Smooth muscle cell (in vitro differentiated cells): ENCODE measurements around the gene SFXN2. TPM values are rescaled to one million over a fixed set of nuclear protein-coding genes. Genes with fewer than 3 reads are reported as not detected.
A peak's percentile ranks its signal among the peaks of the same experiment; 100 is the strongest.

Experiments
- DNase-seq: peaks from one replicate; lab custom pipeline; 2025; ENCODE audit not compliant: unreplicated experiment; lab: John Stamatoyannopoulos, UW
- H2AFZ ChIP-seq: fragments of 200-600 bp; sonication (generic); 2 replicates; pipeline ENCODE4 v1.6.0; 2016; ENCODE audit warnings: antibody characterized with exemption, low read depth, mild to moderate bottlenecking
- H3F3A ChIP-seq: fragments of 200-600 bp; sonication (generic); 2 replicates; pipeline ENCODE4 v1.6.0; 2017; ENCODE audit warnings: antibody characterized with exemption, low read depth
- H3K27ac ChIP-seq: fragments of 200-600 bp; sonication (generic); 2 replicates; pipeline ENCODE4 v1.5.1; 2016; ENCODE audit warnings: low read depth, mild to moderate bottlenecking
- H3K27me3 ChIP-seq: fragments of 200-600 bp; sonication (generic); 2 replicates; pipeline ENCODE4 v1.6.1; 2016; ENCODE audit warnings: low read depth, mild to moderate bottlenecking
- H3K36me3 ChIP-seq: fragments of 200-600 bp; sonication (generic); 2 replicates; pipeline ENCODE4 v1.5.1; 2016; ENCODE audit warnings: low read depth
- H3K4me1 ChIP-seq: fragments of 200-600 bp; sonication (generic); 2 replicates; pipeline ENCODE4 v1.5.1; 2016; ENCODE audit warnings: low read depth
- H3K4me2 ChIP-seq: fragments of 200-600 bp; sonication (generic); 2 replicates; pipeline ENCODE4 v1.6.0; 2016; ENCODE audit warnings: mild to moderate bottlenecking
- H3K4me3 ChIP-seq: fragments of 200-600 bp; sonication (generic); 2 replicates; pipeline ENCODE4 v1.5.1; 2016; ENCODE audit warnings: mild to moderate bottlenecking
- H3K79me2 ChIP-seq: fragments of 200-600 bp; sonication (generic); 2 replicates; pipeline ENCODE4 v1.6.0; 2016; ENCODE audit warnings: low read depth, mild to moderate bottlenecking
- H3K9ac ChIP-seq: fragments of 200-600 bp; sonication (generic); 2 replicates; pipeline ENCODE4 v1.6.0; 2016; ENCODE audit warnings: low read depth
- H3K9me3 ChIP-seq: fragments of 200-600 bp; sonication (generic); replicated peaks from 2 replicates; pipeline ENCODE4 v1.5.1; 2016; ENCODE audit warnings: low read depth
- H4K20me1 ChIP-seq: fragments of 200-600 bp; sonication (generic); 2 replicates; pipeline ENCODE4 v1.6.0; 2016; ENCODE audit warnings: low read depth
- CTCF ChIP-seq: fragments of 200-600 bp; sonication (generic); IDR thresholded peaks from 2 replicates; pipeline ENCODE4 v1.5.1; 2017; ENCODE audit warnings: borderline replicate concordance, mild to moderate bottlenecking, antibody characterized with exemption; ENCODE audit not compliant: insufficient read depth, poor library complexity, severe bottlenecking
- WGBS: methylation state at CpG from one replicate; pipeline ENCODE4 v1.1.7; 2016; ENCODE audit warnings: low lambda C conversion rate; 5-methylcytosine and 5-hydroxymethylcytosine counted together
- polyA plus RNA-seq: library from polyadenylated mRNA; unstranded; fragments of >200 nt; fragmentation: Nextera tagmentation; extraction: Ambion mirVana; gene quantifications from 2 replicates; pipeline ENCODE4 v1.2.1, GENCODE V29; 2016
- total RNA-seq: library from RNA; depleted of rRNA; stranded (reverse); fragments of >200 nt; gene quantifications from 2 replicates; pipeline ENCODE4 v1.2.3, GENCODE V29; 2014

Gene SFXN2
- total and polyA plus RNA-seq, 2 experiments from 2014 or later = 2.0 to 2.9 TPM

GRCh38 chr10:102668326-102669107, 45.9 kb upstream of the SFXN2 start:
- Histone ChIP-seq H4K20me1 (no peaks in the 10 kb centered on the region), H3K4me2 (peak overlapping the region; percentile 76), H3K36me3 (no peaks in the 10 kb centered on the region), H3K27ac (no peak overlapping the region), H3K4me3 (no peak overlapping the region), H3K79me2 (no peaks in the 10 kb centered on the region), H3K4me1 (peaks cover 21% of the 10 kb centered on the region), H3K27me3 (no peaks in the 10 kb centered on the region), H2AFZ (no peak overlapping the region), H3K9me3 (no peaks in the 10 kb centered on the region), H3K9ac (no peak overlapping the region), H3F3A (peaks cover 6% of the 10 kb centered on the region)
- DNase-seq = no peak
- no peak for TF ChIP-seq CTCF
- WGBS = 83% methylated on average over 10 of the region's 10 CpGs

GRCh38 chr10:102669206-102670064, 45.0 kb upstream of the SFXN2 start:
- Histone ChIP-seq H3K4me1 (peaks cover 30% of the 10 kb centered on the region), H3K36me3 (no peaks in the 10 kb centered on the region), H3K79me2 (no peaks in the 10 kb centered on the region), H2AFZ (no peak overlapping the region), H3K4me3 (no peak overlapping the region), H4K20me1 (no peaks in the 10 kb centered on the region), H3K4me2 (peak overlapping the region; percentile 76), H3K9ac (no peak overlapping the region), H3F3A (peaks cover 7% of the 10 kb centered on the region), H3K27ac (peak overlapping the region; percentile 79), H3K9me3 (no peaks in the 10 kb centered on the region), H3K27me3 (no peaks in the 10 kb centered on the region)
- peak; percentile 39 for TF ChIP-seq CTCF
- DNase-seq = no peak
- 39% methylated on average over 7 of the region's 7 CpGs for WGBS

GRCh38 chr10:102670065-102670670, 44.3 kb upstream of the SFXN2 start:
- H2AFZ ChIP-seq = no peak overlapping the region

More at GRCh38 chr10:102670065-102670670, 44.3 kb upstream of the SFXN2 start:
- Histone ChIP-seq H3K4me2 (peak overlapping the region; percentile 76), H3F3A (peaks cover 14% of the 10 kb centered on the region), H3K4me1 (peaks cover 38% of the 10 kb centered on the region), H3K36me3 (no peaks in the 10 kb centered on the region), H3K27ac (peak overlapping the region; percentile 79), H4K20me1 (no peaks in the 10 kb centered on the region), H3K9ac (no peak overlapping the region), H3K9me3 (no peaks in the 10 kb centered on the region), H3K4me3 (no peak overlapping the region), H3K27me3 (no peaks in the 10 kb centered on the region), H3K79me2 (no peaks in the 10 kb centered on the region)
- 77% methylated on average over 9 of the region's 9 CpGs for WGBS
- DNase-seq = no peak
- no peak for TF ChIP-seq CTCF
